Panc1 (cell line): ENCODE data around the gene POLR3B. TPM values are rescaled to one million over a fixed set of nuclear protein-coding genes. Genes with fewer than 3 reads are reported as not detected.

Source experiments
- ATAC-seq: fragments of 200-7000 bp; cut with Tn5 transposase; 2 replicates; pipeline ENCODE4 v1.9.1; 2020; ENCODE audit warnings: mild to moderate bottlenecking, moderate library complexity
- BruUV-seq: library from RNA; stranded (reverse); fragments of 400-500 nt; replicated peaks from 2 replicates; lab custom pipeline; 2021; lab: Mats Ljungman, UMichigan
- CTCF ChIA-PET: fragments of 300-600 bp; sonication (Branson Sonifier 250); formaldehyde crosslinking; loops from one replicate; lab custom pipeline; 2022; ENCODE audit warnings: antibody characterized with exemption; lab: Charles Lee
- POLR2A ChIA-PET: fragments of 300-600 bp; sonication (Branson Sonifier 250); formaldehyde crosslinking; loops from one replicate; lab custom pipeline; 2022; ENCODE audit warnings: antibody characterized with exemption; lab: Charles Lee
- DNase-seq: peaks from one replicate; pipeline ENCODE4 v3.0.0-alpha.2; 2010; ENCODE audit warnings: low read depth, low spot score
- H3K27ac ChIP-seq: 2 replicates; pipeline ENCODE4 v1.5.1; 2011; ENCODE audit warnings: mild to moderate bottlenecking, low read length, inconsistent platforms
- H3K27me3 ChIP-seq: fragments of 200-500 bp; sonication (Bioruptor generic); 2 replicates; pipeline ENCODE4 v1.6.0; 2014; ENCODE audit warnings: low read length, inconsistent platforms; ENCODE audit not compliant: control insufficient read depth, insufficient read depth
- H3K36me3 ChIP-seq: fragments of 200-500 bp; sonication (Bioruptor generic); 2 replicates; pipeline ENCODE4 v1.5.1; 2014; ENCODE audit warnings: inconsistent platforms, mild to moderate bottlenecking, low read length, moderate library complexity; ENCODE audit not compliant: control insufficient read depth, insufficient read depth
- H3K4me1 ChIP-seq: 2 replicates; pipeline ENCODE4 v1.5.1; 2011; ENCODE audit warnings: inconsistent platforms, mild to moderate bottlenecking, low read length, moderate library complexity; ENCODE audit not compliant: control insufficient read depth, insufficient read depth
- H3K4me3 ChIP-seq, 2 experiments: 2 replicates each; pipeline ENCODE4 v1.5.1; 2011 to 2012; ENCODE audit warnings: low read depth in 2 of 2, low read length in 2 of 2, mild to moderate bottlenecking in 2 of 2, inconsistent platforms in 1 of 2, moderate library complexity in 1 of 2
- H3K9me3 ChIP-seq: fragments of 200-500 bp; sonication (Bioruptor generic); 2 replicates; pipeline ENCODE4 v1.5.1; 2014; ENCODE audit warnings: low read depth, mild to moderate bottlenecking, inconsistent platforms, low read length, moderate library complexity; ENCODE audit not compliant: control insufficient read depth, insufficient read depth
- POLR2AphosphoS5 ChIP-seq: IDR thresholded peaks from 2 replicates; pipeline ENCODE4 v1.6.1; 2012; ENCODE audit warnings: mild to moderate bottlenecking, low read depth, low read length, moderate library complexity
- SIN3A ChIP-seq: IDR thresholded peaks from 2 replicates; pipeline ENCODE4 v1.6.1; 2012; ENCODE audit warnings: low read depth, mild to moderate bottlenecking, low read length, moderate library complexity, borderline replicate concordance; ENCODE audit not compliant: insufficient read depth
- TCF7L2 ChIP-seq: IDR thresholded peaks from 2 replicates; pipeline ENCODE4 v1.6.1; 2011; ENCODE audit warnings: mild to moderate bottlenecking, low read depth, low read length, inconsistent platforms
- in situ Hi-C: cut with HindIII; loops from 2 replicates; pipeline ENCODE4 v1.10.0; 2016; ENCODE audit warnings: low sequenced_read_pairs, low pct_unique_long_range_greater_than_20kb
- intact Hi-C: fragments of 100-400 bp; cut with micrococcal nuclease; formaldehyde crosslinking; loops from one replicate; pipeline ENCODE4 v1.10.0; 2022; ENCODE audit not compliant: unreplicated experiment
- total RNA-seq: library from RNA; stranded (reverse); gene quantifications from one replicate; pipeline ENCODE4 v1.2.1, GENCODE V29; 2021; ENCODE audit not compliant: unreplicated experiment
- TF ChIP-seq, protein P1 (sequence below), 2 experiments: IDR thresholded peaks; 2 replicates each; pipeline ENCODE4 v1.6.1; 2011 to 2012; ENCODE audit warnings: low read depth in 2 of 2, control low read depth in 1 of 2, low read length in 1 of 2, mild to moderate bottlenecking in 1 of 2, moderate library complexity in 1 of 2; ENCODE audit not compliant: insufficient read depth in 1 of 2
- TF ChIP-seq, protein P2 (sequence below): fragments of 450-650 bp; IDR thresholded peaks from 2 replicates; pipeline ENCODE4 v1.5.1; 2017; ENCODE audit warnings: mild to moderate bottlenecking

Gene POLR3B
- total RNA-seq, 1 experiment from 2014 or later = 8.2 TPM

DNA sequence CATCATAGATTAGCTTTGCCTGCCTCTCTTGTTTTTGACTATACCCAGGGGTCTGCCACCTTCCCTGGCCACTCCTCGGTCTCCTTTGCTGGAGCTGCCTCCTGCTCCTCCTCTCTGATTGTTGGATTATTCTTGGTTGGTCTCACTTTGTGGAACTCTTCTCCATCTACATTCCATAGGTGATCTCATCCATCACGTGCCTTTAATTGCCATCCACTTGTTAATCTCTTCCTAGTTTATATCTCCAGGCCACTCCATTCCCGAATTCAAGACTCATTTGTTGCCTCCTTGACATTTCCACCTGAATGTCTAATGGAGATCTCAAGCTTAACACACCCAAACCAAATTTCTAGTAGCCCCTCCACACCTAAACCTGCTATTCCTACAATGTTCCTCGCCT lies 5.4 kb downstream of the POLR3B start:
- intact Hi-C loops (no loop called here), in situ Hi-C loops (no loop called here)
- DNase-seq = no peak
- no peaks in the 10 kb centered on the region for H3K27me3 ChIP-seq
- ChIA-PET POLR2A (interaction anchor here (0.7 kb wide), 1 partner anchor 241 kb away, joined by 3 read pairs; no protein-coding TSS in a partner anchor), CTCF (no interaction called here)
- TF ChIP-seq, protein P1, sequence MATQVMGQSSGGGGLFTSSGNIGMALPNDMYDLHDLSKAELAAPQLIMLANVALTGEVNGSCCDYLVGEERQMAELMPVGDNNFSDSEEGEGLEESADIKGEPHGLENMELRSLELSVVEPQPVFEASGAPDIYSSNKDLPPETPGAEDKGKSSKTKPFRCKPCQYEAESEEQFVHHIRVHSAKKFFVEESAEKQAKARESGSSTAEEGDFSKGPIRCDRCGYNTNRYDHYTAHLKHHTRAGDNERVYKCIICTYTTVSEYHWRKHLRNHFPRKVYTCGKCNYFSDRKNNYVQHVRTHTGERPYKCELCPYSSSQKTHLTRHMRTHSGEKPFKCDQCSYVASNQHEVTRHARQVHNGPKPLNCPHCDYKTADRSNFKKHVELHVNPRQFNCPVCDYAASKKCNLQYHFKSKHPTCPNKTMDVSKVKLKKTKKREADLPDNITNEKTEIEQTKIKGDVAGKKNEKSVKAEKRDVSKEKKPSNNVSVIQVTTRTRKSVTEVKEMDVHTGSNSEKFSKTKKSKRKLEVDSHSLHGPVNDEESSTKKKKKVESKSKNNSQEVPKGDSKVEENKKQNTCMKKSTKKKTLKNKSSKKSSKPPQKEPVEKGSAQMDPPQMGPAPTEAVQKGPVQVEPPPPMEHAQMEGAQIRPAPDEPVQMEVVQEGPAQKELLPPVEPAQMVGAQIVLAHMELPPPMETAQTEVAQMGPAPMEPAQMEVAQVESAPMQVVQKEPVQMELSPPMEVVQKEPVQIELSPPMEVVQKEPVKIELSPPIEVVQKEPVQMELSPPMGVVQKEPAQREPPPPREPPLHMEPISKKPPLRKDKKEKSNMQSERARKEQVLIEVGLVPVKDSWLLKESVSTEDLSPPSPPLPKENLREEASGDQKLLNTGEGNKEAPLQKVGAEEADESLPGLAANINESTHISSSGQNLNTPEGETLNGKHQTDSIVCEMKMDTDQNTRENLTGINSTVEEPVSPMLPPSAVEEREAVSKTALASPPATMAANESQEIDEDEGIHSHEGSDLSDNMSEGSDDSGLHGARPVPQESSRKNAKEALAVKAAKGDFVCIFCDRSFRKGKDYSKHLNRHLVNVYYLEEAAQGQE (IDR thresholded peaks at IDR 0.05; ENCODE audit: insufficient read depth in 1 of 2, low read depth in 2 of 2, low read length in 1 of 2) = no peak
- TF ChIP-seq, protein P2, sequence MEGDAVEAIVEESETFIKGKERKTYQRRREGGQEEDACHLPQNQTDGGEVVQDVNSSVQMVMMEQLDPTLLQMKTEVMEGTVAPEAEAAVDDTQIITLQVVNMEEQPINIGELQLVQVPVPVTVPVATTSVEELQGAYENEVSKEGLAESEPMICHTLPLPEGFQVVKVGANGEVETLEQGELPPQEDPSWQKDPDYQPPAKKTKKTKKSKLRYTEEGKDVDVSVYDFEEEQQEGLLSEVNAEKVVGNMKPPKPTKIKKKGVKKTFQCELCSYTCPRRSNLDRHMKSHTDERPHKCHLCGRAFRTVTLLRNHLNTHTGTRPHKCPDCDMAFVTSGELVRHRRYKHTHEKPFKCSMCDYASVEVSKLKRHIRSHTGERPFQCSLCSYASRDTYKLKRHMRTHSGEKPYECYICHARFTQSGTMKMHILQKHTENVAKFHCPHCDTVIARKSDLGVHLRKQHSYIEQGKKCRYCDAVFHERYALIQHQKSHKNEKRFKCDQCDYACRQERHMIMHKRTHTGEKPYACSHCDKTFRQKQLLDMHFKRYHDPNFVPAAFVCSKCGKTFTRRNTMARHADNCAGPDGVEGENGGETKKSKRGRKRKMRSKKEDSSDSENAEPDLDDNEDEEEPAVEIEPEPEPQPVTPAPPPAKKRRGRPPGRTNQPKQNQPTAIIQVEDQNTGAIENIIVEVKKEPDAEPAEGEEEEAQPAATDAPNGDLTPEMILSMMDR = no peak
- H3K4me3 ChIP-seq = no peak overlapping the region
- no peaks in the 10 kb centered on the region for H3K9me3 ChIP-seq
- H3K36me3 ChIP-seq = no peaks in the 10 kb centered on the region; the same call in 1 of the 2 replicates
- 0 out of 2 replicates have a peak, but pooled peaks cover 4% of the 10 kb centered on the region for H3K4me1 ChIP-seq
- ATAC-seq = no peak
- no peak overlapping the region for H3K27ac ChIP-seq
- no TSS peak for BruUV-seq

DNA sequence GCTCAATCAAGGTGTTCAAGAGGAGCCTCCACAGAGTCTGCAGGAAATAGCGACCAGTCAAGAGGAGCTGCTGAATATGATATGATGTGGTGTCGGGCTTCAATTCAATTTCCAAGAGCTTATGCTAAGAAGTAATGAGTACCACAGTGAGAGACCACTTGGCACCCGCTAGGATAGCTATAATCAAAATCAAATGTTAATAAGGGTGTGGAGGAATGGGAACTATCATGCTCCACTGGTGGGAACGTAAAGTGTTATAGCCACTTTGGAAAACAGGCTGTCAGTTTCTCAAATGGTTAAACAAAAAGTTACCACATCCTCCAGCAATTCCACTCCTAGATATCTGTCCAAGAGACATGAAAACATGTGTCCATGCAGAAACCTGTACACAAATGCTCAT lies 6.7 kb downstream of the POLR3B start:
- intact Hi-C loops = no loop called here
- Histone ChIP-seq H3K9me3 (no peaks in the 10 kb centered on the region), H3K27me3 (no peaks in the 10 kb centered on the region), H3K4me1 (no peaks in the 10 kb centered on the region), H3K27ac (no peak overlapping the region), H3K36me3 (no peaks in the 10 kb centered on the region), H3K4me3 (no peak overlapping the region)
- ChIA-PET POLR2A (no interaction called here), CTCF (no interaction called here)
- in situ Hi-C loops = no loop called here
- DNase-seq (no peak), ATAC-seq (no peak)
- no TSS peak for BruUV-seq
- TF ChIP-seq TCF7L2 (no peak), SIN3A (no peak), POLR2AphosphoS5 (no peak)
- TF ChIP-seq, protein P1 (IDR thresholded peaks at IDR 0.05; ENCODE audit: insufficient read depth in 1 of 2, low read depth in 2 of 2, low read length in 1 of 2) = no peak
- TF ChIP-seq, protein P2 = no peak
